HL-60 (cell line): ENCODE measurements around the gene CIAO3.

Source experiments
- CTCF ChIP-seq: IDR thresholded peaks from one replicate; pipeline ENCODE4 v1.5.1; 2011; ENCODE audit warnings: low read length, control low read depth, inconsistent platforms; ENCODE audit not compliant: insufficient read depth
- GABPA ChIP-seq: IDR thresholded peaks from 2 replicates; pipeline ENCODE4 v1.6.1; 2012; ENCODE audit warnings: low read depth
- POLR2AphosphoS5 ChIP-seq: IDR thresholded peaks from 2 replicates; pipeline ENCODE4 v1.6.1; 2012; ENCODE audit warnings: low read depth

DNA sequence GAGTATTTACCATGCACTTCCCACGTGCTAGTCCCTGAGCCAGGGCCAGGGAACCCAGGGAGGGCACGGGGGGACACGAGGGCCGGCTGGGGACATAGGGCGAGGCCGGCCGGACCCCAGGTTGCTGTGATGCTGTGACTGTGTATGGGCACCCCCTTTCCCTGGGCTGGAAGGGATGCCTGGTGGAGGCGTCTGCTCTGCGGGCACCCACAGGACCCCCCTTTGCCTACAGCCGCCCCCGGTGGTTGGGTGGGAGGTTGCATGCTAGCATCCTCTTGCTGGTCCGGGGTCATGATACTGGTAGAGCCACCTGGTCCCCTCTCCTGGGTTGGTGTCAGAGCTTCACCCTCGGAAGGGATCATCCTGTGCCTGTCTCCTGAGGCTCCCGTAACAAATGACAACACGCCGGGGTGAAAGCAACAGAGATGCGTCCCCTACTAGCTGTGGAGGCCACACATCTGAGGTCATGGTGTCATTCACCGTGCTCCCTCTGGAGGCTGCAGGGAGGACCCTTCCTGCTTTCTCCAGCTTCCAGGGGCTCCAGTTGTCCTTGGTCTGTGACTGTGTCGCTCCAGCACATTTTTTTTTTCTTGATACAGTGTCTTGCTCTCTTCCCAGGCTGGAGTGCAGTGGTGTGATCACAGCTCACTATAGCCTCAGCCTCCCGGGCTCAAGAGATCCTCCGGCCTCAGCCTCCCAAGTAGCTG is 3.1 kb upstream of the CIAO3 start:
- TF ChIP-seq CTCF (no peak), GABPA (no peak), POLR2AphosphoS5 (no peak)
